ENCODE results near the gene PFKFB3.

GRCh38 chr10:6197321-6197720 lies 5.4 kb upstream of the PFKFB3 start:
- TF ChIP-seq SAFB2 (CRISPR knock-in tag; IDR thresholded peaks at IDR 0.05; ENCODE audit: borderline replicate concordance, low read depth) (no peak), ETS1 (CRISPR knock-in tag; IDR thresholded peaks at IDR 0.05) (no peak), ZNF674 (CRISPR knock-in tag; IDR thresholded peaks at IDR 0.05; ENCODE audit: low read depth) (no peak), CHD2 (IDR thresholded peaks at IDR 0.05; ENCODE audit: low read depth, low read length) (no peak), CTCF (CRISPR knock-in tag; IDR thresholded peaks at IDR 0.05) (no peak)
